AG04449 (cell line): ENCODE results near the gene PLXDC2.

ENCODE experiments used
- CTCF ChIA-PET: fragments of 350-600 bp; formaldehyde crosslinking; extraction: SDS; loops from one replicate; lab custom pipeline; 2021; ENCODE audit warnings: antibody characterized with exemption; lab: Yijun Ruan, JAX
- POLR2A ChIA-PET: fragments of 400-600, 350-600 bp; formaldehyde crosslinking; extraction: SDS; loops from one replicate; lab custom pipeline; 2020; ENCODE audit warnings: antibody characterized with exemption, inconsistent platforms; lab: Yijun Ruan, JAX
- DNase-seq: peaks from one replicate; pipeline ENCODE4 v3.0.0-alpha.2; 2010; ENCODE audit warnings: low read depth, low spot score
- H3K4me3 ChIP-seq: 2 replicates; pipeline ENCODE4 v1.5.1; 2011; ENCODE audit warnings: low read depth, mild to moderate bottlenecking, control low read depth, low read length
- TF ChIP-seq, protein P1 (sequence below): IDR thresholded peaks from one replicate; pipeline ENCODE4 v1.5.1; 2011; ENCODE audit warnings: mild to moderate bottlenecking, moderate library complexity, low read length, control low read depth, inconsistent platforms; ENCODE audit not compliant: insufficient read depth; ENCODE audit errors: missing control alignments

PLXDC2 gene

DNA sequence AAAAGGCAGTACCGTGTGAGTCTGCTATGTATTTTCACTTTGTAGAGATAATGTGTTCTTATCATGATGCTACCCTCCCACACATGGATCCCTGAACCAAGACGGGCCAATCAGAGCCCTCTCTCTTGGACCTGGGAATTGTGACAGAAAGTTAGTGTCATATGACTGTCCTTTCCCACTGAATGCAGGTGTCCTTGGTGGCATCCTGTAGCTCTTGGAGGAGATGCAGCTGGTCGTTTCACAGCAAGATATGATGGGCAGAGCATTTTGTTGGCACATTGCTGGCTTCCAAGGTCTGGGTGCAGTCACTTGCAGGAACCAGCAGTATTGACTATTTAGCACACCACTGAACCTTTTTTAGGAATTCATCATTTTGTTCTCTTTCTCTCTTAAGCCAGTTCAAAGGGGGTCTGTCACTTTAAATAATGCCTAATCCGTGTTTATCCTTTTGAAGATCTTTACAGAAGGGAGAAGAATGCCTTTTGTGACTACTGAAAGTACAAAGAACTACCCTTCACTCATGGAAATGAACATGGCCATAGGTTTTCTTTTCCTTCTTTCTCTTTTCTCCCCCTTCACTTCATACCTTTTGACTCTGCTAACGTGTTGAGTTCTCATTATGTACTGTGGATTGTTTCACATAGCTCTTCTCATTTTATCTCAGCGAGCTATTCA, 125.1 kb downstream of the PLXDC2 start:
- H3K4me3 ChIP-seq, result no peak overlapping the region
- ChIA-PET POLR2A (no interaction called here), CTCF (no interaction called here)
- TF ChIP-seq, protein P1, sequence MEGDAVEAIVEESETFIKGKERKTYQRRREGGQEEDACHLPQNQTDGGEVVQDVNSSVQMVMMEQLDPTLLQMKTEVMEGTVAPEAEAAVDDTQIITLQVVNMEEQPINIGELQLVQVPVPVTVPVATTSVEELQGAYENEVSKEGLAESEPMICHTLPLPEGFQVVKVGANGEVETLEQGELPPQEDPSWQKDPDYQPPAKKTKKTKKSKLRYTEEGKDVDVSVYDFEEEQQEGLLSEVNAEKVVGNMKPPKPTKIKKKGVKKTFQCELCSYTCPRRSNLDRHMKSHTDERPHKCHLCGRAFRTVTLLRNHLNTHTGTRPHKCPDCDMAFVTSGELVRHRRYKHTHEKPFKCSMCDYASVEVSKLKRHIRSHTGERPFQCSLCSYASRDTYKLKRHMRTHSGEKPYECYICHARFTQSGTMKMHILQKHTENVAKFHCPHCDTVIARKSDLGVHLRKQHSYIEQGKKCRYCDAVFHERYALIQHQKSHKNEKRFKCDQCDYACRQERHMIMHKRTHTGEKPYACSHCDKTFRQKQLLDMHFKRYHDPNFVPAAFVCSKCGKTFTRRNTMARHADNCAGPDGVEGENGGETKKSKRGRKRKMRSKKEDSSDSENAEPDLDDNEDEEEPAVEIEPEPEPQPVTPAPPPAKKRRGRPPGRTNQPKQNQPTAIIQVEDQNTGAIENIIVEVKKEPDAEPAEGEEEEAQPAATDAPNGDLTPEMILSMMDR, result no peak
- DNase-seq, result no peak

DNA sequence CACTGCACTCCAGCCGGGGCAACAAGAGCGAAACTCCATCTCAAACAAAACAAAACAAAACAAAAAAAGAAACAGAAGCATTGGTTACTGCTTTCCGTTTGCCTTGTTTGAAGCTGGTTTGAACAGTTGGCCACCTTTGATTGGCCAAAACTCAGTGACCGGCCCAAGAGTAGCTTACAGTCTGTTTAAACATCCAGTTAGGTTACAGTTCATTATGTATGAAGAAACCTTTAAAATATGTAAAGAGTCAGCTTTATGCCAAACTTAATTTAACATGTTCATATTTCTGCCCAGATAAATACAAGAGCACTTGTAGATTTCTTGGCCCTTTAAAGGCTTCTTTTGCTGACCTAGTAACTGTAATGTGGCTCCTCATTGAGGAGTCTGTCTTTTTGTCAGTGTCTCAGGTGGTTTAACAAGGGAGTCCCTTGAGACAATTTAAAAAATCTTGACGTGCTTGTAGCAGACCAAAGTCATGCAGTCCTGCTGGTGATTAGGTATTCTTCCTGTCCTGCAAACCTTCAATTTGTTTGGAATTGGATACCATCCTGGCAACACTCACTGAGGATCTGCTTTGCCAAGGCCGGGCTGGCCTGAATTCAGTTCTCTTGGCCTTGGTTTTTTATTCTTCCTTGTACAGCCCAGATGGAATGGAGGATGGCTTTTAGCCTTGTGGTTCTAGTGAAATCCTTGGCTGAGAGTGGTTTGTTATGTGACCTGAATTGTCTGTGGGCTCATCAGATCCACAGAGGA, 128.9 kb downstream of the PLXDC2 start:
- DNase-seq, result no peak
- TF ChIP-seq, protein P1, result no peak
- POLR2A ChIA-PET, result no interaction called here
- H3K4me3 ChIP-seq, result no peak overlapping the region
- CTCF ChIA-PET, result no interaction called here

DNA sequence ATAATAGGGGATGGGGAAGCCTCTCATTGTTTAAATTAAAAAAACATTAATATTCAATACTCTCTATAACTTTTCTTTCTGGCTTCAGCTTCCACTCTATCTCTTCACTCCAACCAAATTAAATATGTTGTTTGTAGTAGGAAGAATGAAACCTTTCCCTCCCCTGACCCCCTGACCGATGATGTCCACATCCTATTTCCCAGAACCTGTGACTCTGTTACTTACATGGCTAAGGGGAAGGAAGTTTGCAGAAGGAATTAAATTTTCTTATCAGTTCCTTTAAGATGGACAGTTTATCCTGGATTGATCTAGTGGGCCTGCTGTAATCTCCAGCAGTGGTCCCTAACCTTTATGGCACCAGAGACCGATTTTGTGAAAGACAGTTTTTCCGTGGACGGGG, 130.0 kb downstream of the PLXDC2 start:
- TF ChIP-seq, protein P1, result no peak
- POLR2A ChIA-PET, result no interaction called here
- H3K4me3 ChIP-seq, result no peak overlapping the region
- no peak for DNase-seq
- CTCF ChIA-PET, result no interaction called here

DNA sequence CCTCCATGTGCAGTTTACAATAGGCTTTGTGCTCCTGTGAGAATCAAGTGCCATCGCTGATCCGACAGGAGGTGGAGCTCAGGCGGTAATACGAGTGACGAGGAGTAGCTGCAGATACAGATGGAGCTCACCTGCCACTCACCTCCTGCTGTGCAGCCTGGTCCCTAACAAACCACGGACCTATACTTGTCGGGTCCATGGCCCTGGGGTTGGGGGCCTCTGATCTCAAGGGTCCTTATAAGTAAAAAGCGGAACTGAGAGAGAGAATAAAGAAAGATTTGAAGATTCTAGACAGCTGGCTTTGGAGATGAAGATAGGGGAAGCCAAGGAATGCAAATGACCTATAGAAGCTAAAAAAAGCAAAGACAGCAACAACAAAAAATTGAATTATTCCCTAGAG, 130.6 kb downstream of the PLXDC2 start:
- DNase-seq, result no peak
- POLR2A ChIA-PET, result no interaction called here
- no peak overlapping the region for H3K4me3 ChIP-seq
- TF ChIP-seq, protein P1, result no peak
- CTCF ChIA-PET, result no interaction called here

DNA sequence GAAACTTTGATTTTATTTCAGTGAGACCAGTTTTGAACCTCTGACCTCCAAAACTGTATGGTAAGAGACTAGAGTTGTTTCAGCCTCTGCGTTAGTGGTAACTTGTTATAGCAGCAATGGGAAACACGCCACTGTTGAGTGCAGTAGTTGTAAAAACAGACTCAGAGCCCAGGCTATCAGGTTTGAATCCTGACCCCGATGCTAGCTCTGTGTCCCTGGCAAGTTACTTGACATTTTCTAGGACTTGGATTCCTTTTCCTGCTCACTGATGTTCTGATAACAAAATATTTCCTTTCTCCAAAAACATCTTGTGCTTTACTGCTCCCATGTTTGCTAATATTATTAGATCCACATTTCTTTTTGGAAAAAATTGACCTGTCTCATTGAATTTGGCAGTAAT, 131.0 kb downstream of the PLXDC2 start:
- ChIA-PET POLR2A (no interaction called here), CTCF (no interaction called here)
- DNase-seq, result no peak
- TF ChIP-seq, protein P1, result no peak
- no peak overlapping the region for H3K4me3 ChIP-seq

DNA sequence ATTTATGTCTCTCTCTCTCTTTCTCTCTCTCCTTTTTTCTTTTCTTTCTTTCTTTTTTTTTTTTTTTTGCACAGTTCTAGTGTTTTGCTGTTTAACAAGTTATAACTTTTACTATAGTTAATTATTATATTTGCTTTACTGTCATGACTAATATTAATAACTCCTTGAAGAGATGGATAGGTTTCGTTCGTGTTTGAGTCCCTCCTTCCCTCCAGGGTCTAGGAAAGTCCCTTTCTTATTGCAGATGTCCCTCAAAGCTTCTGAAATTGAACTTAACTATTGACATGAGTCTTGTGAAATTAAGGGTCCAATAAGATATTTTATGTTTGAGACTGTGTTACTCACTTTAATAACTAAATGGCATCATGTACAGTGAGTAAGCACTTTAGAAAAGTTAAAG, 131.4 kb downstream of the PLXDC2 start:
- no peak for DNase-seq
- POLR2A ChIA-PET, result no interaction called here
- TF ChIP-seq, protein P1, result no peak
- CTCF ChIA-PET, result no interaction called here
- H3K4me3 ChIP-seq, result no peak overlapping the region
